HG02981 (cell line): Measurements from ENCODE around the gene TUG1.

Experiments
- ATAC-seq: cut with Tn5 transposase; IDR thresholded peaks from one replicate; pipeline ENCODE4 v1.9.1; 2021; ENCODE audit warnings: mild to moderate bottlenecking, moderate library complexity; ENCODE audit not compliant: unreplicated experiment

Gene TUG1

DNA sequence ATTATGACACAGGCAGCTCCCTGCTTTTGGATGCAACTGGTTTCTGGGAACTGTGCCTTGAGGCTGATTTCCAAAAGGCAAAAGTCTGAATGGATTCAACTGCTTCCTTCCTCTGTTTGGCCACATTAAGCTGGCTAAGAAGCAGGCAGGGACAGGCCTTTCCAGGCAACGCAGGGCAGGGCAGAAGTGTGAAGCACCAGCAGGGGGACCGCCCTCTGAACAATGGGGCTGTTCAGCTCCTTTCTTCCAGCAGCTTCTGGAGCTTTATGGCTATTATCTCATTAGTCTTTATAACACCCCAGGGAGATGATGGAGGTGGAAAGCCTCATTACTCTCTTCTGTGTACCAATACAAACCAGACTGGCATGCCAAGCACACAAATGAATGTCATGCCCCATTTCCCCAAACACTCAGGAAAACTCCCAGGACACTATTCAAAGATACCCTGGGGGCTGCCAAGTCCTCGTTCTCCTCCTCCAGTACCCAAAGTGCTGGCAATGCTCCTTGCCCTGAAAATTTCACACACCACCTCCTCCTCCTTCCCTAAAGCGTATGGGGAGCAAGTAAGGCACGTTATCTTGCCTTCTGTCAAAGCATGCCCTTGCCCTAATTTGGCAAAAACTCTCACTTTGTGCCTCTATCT, 21.8 kb upstream of the TUG1 start:
- no peak for ATAC-seq

DNA sequence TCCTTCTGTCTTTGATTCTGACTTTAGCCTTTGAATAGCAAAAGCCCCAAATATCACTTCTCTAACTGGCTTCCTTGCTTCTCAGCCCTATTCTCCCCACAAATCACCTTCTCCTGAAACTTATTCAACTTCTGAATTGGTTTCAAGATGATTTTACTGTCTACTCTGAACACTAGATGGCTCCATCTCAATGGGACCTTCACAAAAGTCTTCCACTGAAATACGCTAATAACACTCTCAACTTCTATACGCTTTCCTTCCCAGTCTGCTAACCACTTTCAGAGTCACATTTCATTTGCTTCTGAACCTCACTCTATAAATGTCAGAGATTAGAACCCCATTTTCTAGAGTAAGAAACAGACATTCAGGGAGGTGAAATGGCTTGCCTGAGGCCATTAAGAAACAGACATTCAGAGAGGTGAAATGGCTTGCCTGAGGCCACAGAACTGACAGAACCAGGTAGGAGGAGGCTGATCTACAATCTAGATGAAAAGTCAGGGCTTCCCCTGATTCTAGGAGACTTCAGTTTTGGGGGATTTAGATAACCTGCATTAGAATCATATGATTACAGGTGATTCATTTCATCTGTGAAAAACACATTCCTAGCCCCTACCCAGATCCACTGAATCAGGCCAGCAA, 21.1 kb upstream of the TUG1 start:
- ATAC-seq, result no peak

DNA sequence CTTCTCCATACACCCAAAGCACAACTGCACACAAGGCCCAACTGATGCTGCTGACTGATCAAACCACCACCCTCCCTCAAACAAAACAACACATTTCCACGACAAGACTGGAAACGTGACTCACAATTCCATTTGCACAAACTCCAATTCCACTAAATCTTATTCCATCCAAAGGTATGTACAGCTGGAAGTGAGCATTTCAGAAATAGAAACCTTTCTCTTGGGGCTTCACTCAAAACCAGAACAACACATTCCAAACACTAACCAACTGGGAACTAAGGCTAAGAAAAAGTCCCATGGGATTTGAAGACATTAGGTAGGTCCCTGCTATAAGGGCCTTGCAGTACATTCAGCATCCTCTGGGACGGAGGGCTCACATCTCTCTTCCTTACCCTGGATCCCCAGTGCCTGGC, 20.1 kb upstream of the TUG1 start:
- no peak for ATAC-seq

DNA sequence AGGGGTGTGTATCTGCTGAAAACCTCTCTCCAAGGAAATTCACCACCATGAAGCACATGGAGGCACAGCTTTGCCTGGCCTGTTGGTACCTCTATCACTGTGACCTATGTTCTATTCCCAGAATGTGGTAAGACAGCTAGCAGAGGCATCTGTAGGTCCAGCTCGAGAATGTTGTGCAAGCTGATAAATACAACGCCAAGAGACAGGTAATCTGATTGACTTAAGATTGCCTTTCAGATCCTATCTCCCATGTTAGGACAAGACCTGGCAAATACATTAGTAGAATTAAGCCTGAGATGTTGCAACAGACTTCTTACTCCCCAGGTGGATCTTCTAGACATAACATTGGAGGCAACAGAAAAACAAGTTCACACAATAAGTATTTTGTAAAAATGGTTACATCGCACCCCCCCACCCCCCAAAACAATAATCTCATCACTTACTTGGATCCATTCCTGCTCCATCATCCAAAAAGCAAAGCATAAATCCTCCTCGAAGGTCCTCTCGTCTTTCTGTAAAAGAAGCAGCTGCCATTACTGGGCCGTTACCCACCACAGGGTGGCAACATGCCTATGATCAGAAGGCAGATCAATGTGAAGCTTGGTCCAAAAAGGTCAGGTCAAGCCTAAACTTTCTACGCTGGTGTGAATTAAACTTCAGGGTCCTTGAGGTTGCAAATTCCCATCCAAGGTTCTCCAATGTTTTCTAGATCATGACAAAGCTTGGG, 19.0 kb upstream of the TUG1 start:
- no peak for ATAC-seq

DNA sequence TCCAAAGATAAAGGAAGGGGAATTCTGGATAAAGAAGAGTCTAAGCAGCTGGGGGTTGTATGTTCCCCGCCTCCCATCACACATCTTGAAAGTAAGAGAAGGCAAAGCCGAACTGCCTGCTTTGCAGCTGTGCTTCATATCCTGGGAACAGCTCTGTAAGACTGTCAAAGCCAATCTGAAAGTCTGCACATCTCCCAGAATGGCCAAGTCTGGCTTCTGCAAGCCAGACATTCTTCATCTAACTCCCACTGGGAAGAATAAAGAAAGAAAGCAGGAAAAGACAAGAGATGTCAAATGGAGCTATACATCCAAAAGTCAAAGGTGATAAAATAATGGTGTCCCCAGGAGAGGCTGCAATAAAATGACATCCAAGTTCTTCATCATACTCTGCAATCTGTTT, 15.9 kb upstream of the TUG1 start:
- no peak for ATAC-seq

DNA sequence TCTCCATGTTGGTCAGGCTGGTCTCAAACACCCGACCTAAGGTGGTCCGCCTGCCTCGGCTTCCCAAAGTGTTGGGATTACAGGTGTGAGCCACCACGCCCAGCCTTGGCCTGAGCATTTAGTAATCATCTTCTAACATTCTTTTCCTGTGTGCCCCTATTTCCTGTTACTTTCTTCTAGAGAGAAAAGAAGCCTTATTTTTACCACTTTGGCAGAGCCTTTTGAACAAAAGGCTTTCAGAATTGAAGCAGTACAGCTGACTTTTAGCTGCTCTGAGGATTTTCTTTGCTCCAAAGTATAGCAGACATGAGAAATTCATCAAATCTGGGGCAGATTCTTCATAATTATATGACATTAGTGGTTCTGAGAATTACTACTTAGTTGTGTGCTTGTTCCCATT, 13.9 kb upstream of the TUG1 start:
- ATAC-seq, result no peak

DNA sequence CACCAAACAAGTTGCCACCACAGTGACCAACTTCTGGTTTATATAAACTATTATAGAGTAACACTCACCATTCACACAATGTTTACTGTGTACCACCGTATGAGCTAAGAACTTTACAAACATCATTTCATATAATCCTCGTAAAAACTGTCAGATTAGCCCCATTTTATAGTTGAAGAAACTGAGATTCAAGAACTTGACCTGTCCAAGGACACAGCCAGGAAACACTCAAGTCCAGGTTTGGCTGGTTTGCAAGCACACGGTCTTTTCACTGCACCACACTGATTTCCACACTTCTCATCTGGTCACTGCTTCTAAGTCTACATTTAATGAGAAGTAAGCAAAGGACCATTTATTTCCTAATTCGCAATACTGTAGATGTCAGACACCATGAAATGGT, 4.2 kb upstream of the TUG1 start:
- ATAC-seq, result no peak

DNA sequence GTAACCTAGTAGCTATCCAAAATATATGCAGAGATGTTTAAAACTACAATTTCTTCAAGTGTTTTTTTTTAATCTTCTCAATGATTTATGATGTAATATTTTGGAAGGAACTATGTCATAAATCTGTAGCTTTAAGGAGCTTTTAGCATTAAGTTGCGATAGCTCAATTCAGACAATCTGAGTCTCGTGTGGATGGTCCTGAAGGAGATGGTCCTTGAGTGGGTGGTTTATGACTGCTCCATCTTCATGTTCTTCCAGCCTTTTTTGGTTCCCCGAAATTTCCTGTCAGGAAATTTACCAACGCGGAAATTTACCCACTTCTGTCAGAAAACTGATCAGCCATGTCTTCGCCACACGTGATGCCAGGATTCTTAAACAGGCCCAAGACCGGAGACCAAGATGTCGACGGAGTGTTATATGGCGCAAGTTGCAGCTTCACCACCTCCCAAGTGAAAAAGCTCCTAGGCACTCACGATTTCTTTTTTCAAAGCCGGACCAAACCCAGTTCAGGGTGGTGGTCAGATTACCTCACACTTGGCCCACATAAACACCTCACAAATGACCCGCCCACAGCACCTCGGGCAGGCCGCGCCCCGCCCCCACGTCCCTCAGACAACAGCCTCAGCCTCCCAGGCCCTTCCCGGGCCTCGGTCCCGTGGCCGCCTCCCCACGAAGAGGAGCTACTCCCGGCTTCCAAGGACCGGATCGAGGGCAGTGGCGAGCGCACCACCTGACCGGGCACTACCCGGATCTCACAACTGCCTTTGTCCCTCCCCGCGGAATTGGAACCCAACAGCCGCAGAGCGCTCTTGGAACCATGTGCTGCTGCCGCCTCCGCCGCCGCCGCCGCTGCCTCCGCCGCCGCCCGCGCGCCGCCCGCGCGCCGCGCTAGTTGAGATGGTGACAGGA, 796 bp upstream of the TUG1 start, which contains the start of gene MORC2:
TSS of gene MORC2 (minus strand) at position 760 of the 909 bp plus-strand sequence. CDS start 885 bp downstream, outside the sequence.
- ATAC-seq, result peak; percentile 22

DNA sequence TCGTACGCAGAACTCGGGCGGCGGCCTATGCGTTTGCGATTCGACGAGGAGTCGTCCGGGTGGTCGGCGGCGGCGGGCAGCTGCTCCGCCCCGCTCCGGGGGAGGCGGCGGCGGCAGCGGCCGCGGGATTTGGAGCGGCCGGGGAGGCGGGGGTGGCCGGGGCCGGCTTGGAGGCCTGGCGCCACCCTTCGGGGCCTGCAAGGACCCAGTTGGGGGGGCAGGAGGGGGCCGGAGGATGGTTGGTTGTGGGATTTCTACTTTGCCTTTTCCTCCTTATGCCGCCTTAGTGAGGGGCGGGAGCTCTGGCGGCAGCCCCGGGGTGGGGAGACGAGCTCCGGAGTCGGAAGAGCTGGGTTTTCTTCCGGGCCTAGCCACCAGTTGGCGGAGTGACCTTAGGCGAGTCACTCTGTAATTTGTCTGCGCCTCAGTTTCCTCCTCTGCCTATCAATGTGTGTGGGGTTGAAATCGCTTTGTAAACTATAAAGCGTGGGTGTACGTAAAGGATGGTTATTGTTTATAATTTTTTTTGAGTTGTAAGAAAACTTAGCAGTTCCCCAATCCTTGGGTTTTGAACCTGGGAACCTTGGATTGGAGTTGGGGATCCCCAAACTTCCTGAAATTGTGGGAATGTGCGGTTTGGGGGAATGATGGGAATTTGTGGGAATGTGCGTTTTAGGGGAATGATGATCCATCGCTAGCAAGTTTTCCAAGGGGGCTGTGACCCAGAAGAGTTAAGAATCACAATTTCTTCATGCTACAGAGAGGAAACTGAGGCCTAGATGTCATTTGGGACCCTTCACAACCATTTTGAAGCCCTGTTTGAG, 679 bp downstream of the TUG1 start:
- ATAC-seq, result peak; percentile 30

DNA sequence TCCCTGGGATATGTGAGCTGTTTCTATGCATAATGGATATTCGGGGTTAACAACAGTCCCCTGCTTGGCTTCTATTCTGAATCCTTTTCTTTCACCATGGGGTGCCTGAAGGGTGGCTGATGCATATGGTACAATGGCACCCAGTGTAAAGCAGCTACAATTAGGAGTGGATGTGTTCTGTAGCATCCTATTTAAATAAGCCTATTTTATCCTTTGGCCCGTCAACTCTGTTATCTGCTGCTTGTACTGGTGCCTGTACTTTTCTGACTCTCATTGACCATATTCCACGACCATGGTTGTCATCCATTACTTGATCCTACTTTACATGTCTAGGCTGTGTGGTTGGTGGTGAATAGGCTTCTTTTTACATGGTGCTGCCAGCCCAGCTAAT, 1.3 kb downstream of the TUG1 start:
- no peak for ATAC-seq

DNA sequence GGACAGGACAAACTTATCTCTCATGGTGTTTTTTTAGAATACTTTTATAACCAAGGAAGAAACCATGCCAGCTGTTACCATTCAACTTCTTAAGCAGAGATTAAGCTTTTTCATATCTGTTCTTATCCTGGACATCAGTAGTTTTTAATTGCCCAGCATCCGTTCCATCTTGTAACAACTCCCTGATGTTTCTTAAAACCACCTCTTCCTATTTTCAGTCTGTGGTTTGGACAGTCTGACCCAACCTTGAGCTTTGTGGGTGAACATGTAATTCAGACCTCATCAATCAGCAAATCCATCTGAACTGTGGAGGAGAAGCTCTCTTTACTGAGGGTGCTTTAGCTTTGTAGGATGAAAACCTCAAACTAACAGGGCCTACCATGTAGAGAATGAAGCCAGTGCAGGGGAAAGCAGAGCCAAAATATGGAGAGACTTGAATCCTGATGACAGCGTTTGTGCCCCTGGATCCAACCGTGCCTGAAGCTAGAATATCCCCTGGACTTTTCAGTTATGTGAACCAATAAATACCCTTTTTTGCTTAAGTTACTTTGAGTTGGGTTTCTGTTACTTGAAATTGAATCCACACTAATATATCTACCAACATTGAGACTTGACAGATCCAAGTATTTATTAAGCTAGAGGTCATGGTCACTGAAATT, 9.4 kb downstream of the TUG1 start:
- ATAC-seq, result no peak

DNA sequence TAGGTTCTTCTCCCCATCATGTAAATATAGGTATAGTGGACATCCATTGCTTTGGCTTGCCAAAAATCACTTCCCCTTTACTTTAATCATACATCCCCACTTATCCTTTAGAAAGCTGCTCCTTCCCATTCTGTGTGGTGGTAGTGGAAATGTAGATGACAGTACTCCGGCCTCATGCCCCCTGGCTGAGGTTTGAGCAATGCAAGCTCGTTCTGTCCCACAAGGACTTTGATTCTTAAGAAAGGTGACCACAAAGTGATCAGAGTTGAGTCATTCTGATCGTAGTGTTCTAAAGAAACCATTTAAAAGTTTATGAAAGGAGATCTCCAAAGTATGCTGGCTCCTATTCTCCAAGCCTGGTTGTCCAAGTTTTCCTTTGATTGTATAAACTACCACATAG, 10.9 kb downstream of the TUG1 start:
- no peak for ATAC-seq

DNA sequence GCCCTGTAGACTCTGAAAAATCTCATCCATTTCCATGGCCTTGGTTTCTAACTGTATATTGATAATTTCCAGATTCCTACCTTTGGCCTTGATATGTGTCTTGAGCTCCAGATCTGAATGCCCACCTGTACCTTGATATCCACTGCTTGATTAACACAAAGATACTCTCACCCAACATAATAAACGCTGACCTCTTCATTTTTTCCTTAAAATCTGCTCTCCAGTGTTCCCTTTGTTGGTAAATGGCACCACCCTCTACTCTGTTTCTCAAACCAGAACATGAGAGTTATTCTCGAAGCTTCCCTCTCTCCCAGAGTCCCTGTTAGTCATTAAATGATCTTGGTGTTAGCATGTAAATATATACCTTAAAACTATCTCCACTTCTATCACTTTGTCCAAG, 13.4 kb downstream of the TUG1 start:
- ATAC-seq, result no peak

DNA sequence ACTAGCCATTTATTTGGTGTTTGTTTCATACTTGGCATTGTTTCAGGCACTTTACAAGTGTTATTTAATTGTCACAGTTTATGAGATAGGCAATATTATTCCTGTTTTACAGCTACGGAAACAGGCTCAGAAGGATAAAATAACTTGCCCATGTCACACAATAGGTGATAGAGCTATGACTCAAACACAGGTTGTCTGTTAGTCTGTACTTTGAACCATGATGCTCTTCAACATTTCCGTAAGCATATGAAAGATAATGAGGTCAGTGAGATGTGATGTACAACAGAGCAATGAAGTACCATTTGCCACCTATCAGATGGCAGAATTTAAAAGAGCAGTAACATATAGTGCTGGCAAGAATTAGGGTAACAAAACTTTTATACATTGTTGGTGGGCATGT, 15.3 kb downstream of the TUG1 start:
- no peak for ATAC-seq

DNA sequence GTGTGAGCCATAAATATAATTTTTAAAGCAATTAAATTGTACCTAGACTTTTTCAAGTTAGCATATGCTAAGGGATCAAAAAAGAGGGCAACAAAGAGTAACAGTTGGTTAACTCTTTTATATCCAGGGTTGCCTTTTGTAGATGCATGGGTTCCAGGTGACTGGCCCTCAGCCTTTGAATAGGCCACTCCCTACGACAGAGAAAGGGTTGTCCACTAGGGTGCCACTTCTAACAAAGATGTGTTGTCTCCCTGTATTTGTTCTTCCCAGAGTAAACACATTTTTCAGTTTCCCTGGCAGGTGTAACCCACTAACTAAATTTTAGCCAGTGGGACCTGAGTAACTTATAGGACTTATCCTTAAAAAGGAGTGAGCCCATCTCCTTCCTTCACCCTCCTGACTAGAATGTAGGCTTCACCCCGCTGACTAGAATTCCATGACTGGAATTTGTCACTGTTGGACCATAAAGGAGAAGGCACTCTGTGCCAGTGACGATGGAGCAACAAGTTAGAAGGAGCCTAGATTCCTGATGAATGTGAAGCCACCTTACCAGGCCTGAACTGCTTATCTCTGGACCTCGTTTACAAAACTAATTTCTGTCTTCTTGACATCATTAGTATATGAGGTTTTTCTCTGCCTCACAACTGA, 16.6 kb downstream of the TUG1 start:
- no peak for ATAC-seq

DNA sequence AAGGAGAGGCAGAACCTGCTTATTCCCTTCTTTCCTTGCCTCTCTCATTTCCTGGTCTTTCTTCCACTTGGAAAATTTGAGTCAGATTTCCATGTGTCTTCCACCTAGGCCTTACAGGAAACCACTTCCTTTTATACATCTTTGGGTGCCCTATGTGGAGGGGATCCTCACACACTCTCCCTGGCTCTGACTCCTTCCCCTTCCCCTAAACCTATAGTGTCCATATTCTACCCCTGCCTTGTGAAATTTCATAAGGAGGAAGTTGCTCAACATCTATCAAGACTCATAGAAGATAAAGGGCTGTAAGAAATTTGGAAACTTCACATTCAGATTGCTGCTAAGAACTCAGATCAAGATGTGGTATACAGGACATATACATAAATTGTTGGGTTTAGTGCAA, 20.4 kb downstream of the TUG1 start:
- no peak for ATAC-seq

DNA sequence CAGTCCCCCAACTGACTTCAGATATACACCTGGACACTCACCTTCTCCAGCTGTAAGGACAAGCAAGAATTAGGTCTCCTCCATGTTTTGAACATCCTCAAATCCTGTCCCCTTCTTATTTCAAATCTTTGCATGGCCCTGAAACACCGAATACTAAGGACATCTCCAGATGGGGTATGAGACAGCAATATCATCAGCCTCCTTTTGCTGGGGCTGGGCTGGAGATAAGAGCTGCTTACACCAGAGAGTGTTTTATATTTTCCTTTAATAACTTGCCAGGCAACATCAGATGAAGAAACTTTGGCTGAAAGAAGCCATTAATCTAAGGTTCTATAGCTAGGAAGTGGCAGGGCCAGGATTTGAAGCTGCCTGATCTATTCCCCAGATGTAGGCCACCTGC, 21.6 kb downstream of the TUG1 start:
- no peak for ATAC-seq

DNA sequence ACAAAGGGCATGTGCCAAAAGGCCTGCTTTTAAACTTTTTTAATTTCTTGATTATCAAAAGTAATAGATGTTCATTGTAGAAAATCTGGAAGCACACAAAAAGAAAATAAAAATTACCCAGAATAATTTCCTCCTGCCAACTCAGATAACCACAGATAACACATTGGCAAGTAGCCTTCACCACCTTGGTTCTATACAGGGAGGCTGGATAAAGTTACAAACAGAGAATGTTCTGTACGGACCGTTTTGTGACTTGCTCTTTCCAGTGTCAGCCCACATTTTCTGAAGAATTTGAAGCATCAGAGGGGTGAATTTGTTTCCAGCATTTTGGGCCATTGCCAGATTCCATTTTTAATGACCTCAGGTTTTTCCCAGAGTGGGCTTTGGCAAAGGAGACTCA, 23.5 kb downstream of the TUG1 start:
- ATAC-seq, result no peak

DNA sequence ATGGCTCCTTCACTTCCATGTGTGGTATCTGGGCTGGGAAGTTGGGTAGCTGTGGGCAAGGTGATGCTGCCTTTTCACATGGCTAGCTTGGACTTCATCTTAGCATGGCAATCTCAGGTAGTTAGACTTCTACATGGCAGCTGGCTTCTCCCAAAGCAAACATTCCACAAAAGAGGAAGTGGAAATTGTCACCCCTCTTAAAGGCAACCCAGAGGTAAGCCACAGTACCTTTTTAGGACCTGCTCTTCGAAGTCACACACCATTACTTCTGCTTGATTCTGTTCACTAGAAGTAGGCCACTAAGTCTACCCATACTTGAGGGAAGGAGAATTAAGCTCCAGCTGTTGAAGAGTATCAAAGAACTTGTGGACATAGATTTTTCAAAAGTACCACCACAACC, 25.9 kb downstream of the TUG1 start:
- no peak for ATAC-seq
